HG03354 (cell line): ENCODE measurements around the gene KANTR.
"Not testable (repeated sequence)": the region's sequence is repeated elsewhere in the genome, so short reads cannot be mapped to it uniquely, and the experiment has no call there.

Experiments
- ATAC-seq: cut with Tn5 transposase; IDR thresholded peaks from one replicate; pipeline ENCODE4 v1.9.1; 2021; ENCODE audit warnings: mild to moderate bottlenecking; ENCODE audit not compliant: unreplicated experiment, poor library complexity, severe bottlenecking

The KANTR gene

DNA sequence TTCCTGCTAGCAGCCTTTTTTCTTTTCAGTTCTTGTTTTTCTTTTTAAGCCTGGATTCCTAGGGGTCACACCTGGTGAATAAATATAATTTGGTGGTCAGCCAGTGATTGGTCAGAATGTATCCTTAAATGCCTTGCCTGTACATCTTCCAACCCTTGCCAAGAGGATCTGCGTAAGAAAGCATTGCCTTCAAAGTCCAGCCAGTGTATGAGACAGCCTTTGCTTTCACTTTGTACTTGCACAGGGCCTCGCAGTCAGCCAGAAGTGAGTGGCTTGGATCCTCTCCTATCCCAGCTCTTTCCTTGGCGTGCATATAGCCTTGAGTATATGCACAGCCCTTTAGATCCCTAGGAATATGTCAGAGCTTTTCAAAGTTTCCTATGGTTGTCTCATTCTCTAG, 22.2 kb downstream of the KANTR start:
- ATAC-seq: no peak

DNA sequence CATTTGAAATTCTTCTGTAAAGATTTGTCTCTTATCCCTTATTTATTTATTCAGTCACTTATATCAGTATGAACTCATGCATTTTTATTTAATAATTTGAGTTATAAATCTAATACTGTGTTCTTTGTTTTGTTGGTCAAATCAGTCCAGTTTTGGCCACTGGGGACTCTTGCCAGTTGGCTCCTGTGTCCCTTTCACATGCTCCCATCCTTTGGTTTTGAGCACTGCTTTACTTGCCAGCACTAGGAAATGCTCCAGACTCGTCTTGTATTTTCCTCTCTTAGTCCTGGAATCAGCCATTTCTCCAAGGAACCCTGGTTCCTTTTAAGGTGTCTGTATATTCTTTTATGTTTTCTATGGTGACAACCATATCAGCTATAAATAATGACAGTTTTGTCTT, 28.1 kb downstream of the KANTR start:
- ATAC-seq: no peak

DNA sequence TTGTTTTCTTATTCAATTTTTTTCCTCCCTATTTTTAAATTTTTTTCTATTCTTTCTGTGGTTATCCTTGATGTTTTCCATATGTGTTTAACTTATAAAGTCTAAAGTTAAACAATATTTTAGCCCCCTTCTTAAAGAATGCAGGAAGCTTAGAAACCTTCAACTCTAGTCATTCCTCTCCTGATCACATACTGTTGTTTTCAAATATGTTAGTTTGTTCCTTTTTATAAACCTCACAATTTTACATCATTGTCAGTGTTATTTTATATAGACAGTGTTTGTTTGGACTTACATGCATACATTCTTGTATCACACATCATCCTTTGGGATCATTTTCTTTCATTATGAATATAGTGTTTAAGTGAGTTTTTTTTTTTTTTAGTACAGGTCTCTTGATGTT, 31.6 kb downstream of the KANTR start:
- no peak for ATAC-seq

DNA sequence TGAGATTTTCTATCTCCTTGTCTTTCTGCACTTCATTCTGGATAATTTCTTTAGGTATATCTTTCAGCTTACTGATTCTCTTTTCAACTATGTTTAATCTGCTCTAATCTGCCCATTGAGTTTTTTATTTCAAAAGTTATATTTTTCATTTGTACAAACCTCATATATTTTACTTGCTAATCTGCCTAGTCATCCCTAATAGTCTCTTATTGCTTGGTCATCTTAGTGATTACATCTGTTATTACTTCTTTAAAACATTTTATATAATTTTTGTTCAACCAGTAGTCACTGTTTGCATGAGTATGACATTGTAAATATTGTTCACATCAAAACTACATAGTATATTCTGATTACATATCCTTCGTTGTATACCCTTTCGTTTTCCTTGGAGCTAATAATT, 32.4 kb downstream of the KANTR start:
- no peak for ATAC-seq

DNA sequence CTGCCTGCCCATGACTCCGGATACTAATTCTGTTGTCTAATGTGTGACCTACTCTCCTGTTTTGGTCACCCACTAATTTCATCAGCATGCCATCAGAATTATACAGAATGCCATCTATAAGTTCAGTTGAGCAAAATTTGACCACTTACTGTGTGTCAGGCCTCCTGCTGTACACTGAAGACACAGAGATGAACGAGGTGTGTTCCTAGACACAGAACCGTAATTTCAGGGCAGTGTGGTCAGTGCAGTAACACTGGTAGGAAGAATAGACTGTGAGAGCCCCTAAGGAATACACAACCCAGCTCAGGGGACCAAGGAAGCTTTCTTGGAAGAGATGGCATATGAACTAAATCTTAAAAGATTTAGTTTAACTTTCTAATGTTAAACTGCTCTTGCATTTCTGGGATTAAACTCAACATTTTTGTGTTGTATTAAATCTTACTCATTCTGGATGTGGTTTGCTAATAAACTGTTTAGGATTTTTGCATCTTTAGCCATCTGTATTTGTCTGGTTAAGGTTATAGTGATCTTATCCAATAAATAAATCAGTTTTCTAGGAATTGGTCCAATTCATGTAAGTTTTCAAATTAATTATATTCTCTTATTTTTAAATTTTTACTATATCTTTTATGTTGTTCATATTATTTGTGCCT, 34.3 kb downstream of the KANTR start:
- no peak for ATAC-seq

DNA sequence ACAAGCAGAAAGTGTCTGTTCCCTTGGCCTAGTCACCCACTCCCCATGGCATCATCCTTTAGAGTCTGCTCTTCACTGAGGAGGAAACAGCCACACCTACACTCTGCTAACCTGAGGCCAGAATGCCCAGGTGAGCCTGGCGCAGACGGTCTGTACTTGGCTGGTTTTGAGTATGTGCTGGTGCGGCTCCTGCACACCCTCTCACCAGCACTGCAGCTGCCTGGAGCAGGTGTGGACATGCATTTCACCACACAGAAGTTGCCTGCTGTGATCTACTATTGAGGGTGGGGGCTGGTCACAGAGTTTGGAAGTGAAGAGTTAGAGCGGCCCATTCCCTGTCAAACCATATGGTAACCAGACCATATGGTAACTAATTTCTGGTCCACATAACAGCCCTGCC, 39.5 kb downstream of the KANTR start:
- no peak for ATAC-seq

DNA sequence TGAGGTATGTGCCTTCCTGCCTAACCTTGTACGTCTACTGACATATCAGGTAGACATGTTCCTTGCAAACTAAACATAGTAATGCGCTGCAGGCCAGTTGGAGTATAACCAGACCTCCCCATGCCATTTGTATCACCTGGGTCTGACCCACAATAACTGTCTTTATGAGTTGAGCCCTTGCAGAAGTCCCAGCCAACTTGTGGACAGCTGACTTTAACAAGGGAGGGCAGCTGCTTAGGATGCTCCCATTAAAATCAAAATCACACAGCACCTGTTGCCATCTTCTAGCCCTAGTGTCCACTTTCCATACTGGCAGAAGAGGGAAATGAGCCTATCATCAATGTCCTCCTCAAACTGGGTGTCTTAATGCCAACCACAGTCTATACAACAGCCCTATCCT, 41.6 kb downstream of the KANTR start:
- ATAC-seq: no peak

DNA sequence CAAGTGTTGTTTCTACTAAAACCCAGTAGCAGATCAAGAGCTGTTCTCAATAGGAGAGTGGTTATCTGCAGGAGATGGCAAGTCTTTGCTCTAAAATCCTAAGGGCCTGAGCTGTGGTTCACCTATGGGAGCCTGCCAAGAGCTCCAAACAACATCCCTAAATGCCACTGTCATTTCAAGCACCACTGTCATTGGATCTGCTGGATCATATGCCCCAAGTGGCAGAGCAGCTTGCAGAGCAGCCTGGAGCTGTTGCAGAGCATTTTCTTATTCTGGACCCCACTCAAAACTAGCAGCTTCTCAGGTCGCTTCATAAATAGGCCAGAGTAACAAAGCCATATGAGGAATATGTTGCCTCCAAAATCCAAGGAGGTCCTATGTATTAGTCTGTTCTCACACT, 59.6 kb downstream of the KANTR start:
- no peak for ATAC-seq

DNA sequence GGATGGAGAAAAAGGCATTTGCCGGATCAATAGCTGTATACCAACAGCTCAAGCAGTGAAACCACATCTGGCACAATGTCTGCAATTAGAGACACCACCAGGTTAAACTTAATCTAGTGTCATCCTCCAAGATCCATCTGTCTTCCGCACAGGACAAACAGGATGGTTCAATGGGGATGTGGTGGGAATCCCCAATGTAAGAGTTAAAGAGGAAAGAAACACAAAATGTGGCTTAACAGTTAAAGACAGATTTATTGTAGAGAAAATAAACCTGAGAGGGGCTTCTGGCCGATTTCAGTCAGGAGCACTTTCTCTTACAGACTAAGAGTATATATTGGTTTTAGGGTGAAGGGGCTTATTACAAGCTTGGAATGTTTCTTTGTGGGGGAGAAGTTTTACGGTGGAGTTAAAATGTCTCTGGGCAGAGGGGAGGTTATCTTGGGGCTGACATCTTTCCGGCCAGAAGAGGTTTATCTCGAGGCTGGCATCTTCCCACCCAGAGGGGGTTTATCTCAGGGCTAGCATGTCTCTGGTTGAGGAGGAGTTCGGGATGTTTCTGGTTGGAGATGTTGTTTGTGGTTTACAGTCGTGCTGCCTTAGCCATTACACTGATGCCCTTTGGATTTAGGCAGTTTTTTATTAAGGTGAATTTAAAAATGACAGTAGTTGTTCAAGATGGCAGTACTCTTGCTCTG, 61.7 kb downstream of the KANTR start:
- ATAC-seq: no peak

DNA sequence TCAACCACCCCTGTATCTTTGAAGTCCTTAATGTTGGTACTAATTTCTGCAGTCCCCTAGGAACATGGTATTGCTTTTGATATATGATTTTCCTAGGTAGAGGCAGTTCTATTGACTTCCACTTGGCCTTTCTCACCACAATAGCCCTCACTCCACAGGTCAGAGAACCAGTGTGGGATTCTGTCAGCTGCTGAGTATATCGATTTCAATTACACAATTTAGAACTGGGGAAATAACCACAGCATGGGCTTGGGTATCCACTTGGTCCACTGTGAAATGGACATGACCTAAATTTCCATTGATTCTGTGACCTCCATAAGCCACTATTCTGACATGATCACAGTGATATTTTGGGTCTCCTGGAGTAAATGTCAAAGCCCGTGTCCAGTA, 62.3 kb downstream of the KANTR start:
- no peak for ATAC-seq

DNA sequence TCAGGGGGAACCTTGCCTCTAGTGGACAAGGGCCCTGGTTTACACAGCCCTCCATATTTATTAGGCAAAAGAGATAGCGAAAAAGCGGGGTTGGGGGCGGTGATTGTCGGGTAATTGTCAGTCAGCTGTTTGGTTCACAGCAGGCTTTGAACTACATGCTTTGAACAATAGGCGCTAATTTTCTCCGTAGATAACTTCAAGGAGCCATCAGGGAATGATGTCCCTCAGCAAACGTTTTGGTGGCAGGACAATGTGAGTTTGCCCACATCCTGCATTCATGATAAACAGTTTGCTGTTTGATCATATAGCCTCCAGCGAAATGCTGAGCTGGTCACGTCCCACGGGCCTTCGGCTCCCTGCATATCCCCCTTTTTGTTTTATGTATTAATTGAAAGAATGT, 65.2 kb downstream of the KANTR start:
- no peak for ATAC-seq

DNA sequence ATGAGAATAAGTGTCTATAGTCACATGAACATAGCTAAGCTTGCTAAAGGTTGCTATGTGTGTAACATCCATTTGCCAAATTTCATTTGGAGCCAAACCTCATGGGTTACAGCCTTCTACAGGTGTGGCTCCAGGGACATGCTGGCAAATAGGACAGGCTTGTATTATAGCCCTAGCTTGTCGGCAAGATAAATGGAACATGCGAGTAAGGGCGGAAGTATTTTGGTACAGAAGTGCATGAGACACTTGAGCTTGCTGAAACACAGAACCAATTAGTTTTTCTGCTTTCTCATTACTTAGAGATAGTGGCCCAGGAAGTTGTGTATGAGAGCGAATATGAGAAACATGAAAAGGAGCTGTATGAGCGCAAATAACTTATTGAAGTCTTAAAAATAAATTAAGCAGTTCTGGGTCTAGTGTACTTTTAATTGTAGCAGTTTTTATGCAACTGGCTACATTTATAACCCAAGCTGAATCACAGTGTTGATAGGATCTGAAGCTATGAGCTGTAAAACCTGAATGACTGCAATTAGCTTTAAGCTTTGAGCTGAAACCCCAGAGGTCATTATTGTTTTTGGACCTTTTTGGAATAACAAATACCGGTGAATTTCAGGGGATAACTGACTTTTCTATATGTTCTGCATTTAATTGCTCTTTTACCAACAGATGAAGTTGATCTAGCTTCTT, 66.5 kb downstream of the KANTR start:
- ATAC-seq: no peak

DNA sequence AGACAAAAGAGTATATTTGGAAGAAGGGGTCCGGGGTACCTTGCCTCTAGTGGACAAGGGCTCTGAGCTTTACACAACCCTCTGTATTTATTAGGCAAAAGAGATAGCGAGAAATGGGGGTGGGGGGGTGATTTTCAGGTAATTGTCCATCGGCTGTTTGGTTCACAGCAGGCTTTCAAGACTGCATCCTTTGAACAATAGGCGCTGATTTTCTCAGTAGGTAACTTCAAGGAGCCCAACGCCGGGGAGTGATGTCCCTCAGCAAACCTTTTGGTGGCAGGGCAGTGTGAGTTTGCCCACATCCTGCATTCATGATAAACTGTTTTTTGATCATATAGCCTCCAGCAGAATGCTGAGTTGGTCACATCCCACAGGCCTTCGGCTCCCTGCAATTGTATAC, 69.5 kb downstream of the KANTR start:
- ATAC-seq: no peak

DNA sequence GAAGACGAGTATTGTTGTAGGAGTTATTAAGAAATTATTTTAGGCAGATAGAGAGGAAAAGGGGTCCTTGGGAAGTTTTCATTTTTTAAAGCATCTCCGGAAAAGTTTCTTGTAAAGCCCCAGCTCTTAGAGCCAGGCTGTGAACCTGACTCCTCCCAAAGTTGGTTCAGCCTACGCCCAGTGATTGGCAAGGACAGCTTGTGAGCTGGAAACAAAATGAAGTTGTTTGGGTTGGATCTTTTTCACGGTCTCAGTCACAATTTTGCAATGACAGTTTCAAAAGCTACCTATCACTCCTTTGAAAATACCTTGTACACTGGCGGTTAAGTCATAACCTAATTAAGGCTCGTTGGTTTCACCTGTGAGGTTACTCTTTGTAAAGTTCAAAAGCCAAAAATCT, 70.6 kb downstream of the KANTR start:
- ATAC-seq: not testable (repeated sequence)

DNA sequence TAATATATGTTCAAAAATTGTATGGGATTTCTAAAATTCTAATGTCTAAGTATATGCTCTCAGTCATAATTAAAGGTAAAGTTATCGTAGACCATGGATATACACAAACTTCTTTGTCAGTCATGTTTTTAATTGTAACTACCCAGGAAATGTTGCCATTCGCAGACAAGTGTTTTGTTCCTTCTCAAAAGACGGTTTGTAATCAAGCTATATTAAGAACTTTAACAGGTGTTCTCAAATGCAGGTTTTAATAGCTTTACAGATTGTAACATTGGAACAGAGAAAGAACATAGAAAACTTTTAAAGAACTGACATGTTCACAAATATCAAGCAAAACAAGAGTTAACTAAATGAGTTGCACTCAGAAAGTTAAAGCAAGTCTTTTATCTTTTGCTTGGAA, 72.2 kb downstream of the KANTR start:
- ATAC-seq: no peak

DNA sequence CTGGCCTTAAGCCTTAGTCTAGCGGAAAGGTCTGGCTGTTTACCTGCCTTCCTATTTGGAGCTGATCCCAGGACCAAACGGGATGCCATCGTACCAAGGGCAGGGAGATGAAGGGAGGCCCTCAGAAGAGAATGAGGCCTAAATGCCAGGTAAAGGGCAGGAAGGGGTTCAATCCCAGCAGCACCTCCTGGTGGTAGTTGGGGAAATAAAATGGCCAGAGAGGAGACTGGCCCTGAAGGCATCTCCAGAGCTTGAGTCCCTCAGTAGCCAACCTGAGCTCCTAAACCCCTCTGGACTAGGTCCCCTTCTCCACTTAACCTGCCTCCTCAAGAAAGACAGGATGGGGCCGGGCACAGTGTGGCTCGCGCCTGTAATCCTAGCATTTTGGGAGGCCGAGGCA, 77.4 kb downstream of the KANTR start:
- ATAC-seq: no peak
